Medulla oblongata (tissue), 1 donor: ENCODE data around the gene DNAJB11.
A peak's percentile ranks its signal among the peaks of the same experiment; 100 is the strongest.
"Not testable (repeated sequence)": the region's sequence is repeated elsewhere in the genome, so short reads cannot be mapped to it uniquely, and the experiment has no call there.

ENCODE experiments used
- DNase-seq: peaks from one replicate; pipeline ENCODE4 v3.0.0-alpha.2; 2015; ENCODE audit errors: extremely low spot score

Gene DNAJB11

DNA sequence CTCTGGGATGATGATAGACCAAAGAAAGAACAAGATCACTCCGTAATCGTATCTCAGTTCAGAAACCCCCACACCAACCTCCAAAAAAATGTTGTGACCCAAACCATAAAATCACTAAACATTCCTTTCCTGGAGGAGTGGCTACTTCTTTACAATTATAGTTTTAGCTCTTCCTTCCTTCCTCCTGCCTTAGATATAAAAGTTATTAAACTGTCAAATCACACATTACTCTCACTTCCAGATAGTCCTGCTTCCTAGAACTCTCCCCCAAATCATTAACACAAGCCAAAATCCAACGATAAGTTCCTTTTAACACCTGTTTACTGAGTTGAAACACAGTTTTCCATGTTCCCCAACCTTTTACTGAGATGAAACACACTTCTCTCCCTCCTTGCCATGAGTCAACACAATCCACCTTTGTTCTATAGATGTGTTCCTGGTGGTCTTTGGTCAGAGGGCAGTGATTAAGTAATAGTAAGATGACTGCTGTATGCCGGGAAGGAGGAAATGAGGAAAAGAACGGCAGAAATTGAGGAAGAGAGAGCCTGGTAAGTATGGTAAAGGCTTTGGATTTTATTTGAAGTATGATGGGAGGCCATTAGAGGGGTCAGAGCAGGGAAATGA lies 18.0 kb upstream of the DNAJB11 start:
- no peak for DNase-seq

DNA sequence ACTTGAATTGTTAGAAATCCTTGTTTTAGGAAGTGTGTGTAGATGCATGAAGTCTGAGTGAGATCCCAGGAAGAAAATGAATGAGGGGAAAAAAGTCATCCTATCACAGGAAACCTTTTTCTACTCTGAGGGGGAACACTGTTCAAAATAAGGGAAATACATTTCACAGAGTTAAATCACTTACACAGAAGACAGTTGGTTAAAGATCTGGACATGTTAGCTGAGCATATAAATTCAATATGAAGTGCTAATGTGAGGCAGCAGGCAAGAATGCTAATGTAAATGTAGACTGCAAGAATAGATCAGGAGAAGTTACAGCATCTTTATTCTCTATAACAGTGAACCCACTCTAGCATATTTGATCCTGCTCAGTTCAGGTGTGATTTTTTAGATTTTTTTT lies 5.9 kb upstream of the DNAJB11 start:
- DNase-seq = no peak

DNA sequence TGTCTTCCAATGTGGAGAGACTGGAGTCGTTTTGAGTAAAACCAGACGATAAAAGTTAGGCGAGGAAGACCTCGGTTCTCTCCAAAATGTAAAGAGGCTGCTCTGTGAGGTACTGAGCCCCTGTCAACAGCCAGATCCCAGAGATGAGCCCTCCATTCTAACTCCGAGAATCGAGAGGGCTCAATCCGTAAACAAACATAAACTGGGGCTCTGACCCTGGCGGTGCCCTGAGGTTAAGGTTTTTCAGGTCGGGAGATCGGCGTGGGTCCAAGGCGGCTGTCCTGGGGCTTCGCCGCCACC lies 3.8 kb upstream of the DNAJB11 start:
- no peak for DNase-seq

DNA sequence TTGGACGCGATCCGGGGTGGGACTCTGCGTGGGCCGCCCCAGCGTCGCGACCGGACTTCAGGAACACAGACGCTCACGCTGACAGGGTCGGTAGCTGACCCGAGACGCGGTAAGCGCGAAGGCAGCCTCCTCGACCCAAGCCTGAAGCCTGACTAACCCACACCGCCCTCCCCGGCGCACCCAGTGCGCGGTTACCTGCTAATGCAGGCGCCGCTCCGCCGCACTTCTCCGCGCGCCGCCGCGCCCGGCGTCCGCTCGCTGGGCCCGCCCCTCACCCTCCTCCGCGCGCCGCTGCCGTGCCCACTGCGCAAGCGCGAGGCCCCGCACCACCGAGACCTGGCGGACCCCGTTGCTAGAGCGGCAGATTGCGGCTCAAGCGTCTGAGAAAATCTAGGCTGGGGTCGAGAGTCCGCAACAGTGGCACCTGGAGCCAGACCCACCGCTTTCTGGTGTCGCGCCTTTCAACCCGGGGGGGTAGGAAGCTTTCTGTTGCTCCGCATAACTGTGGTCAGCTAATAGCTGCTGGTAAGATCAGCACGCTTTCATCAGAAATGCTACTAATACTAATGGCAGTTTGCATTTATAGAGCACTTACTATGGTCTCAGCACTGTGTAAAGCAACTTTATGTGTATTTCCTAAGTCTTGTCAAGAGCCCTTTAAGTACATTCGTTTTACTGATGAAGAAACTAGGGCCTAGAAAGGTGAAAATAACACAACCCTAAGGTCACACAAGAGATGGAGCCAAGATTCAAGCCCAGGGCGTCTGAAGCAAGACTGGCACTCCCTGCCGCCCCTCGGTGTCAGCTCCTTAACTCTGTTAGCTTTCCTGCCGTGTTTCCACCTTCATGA lies 3.2 kb upstream of the DNAJB11 start, which contains the start of gene TBCCD1:
Gene TBCCD1 (minus strand): TSS at position 268 of the 850 bp plus-strand sequence. CDS start 3,010 bp downstream, outside the sequence.
- DNase-seq = peak; percentile 90

DNA sequence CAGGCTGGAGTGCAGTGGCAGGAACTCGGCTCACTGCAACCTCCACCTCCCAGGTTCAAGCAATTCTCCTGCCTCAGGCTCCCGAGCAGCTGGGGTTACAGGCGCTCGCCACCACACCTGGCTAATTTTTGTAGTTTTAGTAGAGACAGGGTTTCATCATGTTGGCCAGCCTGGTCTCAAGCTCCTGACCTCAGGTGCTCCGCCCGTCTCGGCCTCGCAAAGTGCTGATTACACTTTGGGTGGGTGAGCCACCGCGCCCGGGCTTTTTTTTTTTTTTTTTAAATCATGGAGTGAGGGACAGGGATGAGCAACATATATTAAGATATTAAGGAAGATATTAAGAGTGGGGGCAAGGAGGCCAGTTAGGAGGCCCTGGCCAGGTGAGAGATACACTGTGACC lies 1.2 kb upstream of the DNAJB11 start:
- not testable (repeated sequence) for DNase-seq

DNA sequence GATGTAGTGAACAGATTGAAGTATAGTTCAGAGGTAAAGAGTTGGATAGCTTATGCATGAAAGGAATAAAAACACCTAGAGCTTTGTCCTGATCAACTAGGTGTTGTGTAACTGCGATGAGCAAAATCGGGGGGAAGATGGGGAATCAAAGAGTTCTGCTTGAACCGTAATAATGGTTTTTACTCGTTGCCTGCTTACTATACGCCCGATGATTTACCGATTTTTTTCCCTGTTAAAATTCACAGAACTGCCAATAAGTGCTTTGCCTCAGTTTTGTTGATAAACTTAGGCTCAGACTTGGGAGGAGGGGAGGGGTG lies 783 bp upstream of the DNAJB11 start:
- DNase-seq = no peak

DNA sequence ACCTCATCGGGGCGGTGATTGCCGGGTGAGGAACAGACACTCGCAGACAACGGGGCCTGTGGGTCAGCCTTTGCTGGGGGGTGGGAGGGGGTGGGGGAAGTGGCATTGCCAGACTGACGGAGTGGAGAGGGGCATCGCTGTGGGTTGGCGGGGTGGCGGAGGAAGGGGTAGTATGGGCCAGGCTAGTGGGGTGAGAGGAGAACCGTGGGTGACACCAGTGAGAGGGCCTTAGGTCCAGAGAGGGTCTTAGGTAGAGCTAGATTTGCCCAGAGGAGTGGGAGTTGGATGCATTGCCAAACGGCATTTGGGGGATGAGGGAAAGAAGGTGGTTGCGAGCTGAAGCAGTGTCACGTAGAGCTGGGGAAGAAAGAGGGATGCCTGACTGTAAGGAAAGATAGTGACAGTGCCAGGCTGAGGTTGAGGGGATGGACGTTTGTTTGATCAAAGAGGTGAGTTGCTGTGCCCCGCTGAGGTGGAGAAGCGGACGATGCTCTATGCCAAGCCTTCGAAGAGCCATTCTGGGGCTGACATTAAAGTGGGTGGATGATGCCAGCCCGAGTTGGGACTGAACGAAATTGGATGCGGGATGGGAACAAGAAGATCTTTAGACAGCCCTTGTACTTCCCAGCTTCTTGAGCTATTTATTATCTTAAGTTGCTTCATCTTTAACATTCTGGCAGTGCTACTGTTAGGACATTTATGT lies 572 bp downstream of the DNAJB11 start:
- DNase-seq = peak; percentile 14

DNA sequence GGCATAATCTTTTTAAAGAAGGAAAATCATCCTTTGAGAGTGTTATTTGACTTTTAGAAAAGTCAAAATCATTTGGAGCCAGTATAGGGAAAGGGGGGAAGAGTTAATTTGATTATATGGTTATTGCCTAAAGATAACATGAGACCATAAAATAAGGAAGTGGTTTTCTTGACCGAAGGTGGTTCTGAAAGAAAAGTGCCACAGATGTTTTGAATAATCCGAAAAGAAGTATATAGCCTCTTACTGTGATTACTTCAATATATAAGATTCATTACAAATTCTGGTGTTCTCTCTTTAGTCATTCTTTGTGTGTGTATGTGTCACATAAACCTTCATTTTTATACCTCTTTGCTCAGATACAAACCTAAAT lies 1.1 kb downstream of the DNAJB11 start:
- DNase-seq = no peak

DNA sequence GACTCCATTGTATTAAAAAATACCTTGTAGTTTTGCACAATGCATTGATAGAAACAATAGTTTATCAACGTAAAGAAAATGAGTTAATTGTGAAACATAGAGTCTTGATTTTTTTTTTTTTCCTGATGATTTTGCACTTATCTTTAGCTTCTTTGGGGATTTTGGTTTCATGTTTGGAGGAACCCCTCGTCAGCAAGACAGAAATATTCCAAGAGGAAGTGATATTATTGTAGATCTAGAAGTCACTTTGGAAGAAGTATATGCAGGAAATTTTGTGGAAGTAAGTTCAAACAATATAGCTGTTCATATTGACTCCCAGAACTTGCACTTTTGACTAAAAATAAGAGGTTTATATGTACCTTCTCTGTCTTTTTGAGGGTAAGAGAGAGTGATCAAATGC lies 7.0 kb downstream of the DNAJB11 start:
- no peak for DNase-seq

DNA sequence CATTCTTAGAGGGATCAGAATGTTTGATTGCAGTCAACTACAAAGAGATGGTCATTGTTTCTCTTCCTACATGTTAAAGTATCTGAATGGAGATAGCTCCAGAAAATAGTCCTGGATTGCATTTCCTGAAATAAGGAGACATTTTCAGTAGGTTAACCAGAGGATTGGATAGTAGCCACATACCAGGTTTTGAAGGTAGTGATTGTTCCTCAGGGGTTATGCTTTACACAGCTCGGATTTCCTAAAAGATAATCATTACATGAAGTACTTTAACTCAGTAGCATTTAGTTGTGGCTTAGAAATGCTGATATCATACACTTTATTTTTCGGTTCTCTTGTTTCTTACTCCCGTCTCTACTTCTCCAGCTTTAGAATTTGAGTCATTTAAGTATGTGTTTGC lies 10.3 kb downstream of the DNAJB11 start:
- DNase-seq = no peak

DNA sequence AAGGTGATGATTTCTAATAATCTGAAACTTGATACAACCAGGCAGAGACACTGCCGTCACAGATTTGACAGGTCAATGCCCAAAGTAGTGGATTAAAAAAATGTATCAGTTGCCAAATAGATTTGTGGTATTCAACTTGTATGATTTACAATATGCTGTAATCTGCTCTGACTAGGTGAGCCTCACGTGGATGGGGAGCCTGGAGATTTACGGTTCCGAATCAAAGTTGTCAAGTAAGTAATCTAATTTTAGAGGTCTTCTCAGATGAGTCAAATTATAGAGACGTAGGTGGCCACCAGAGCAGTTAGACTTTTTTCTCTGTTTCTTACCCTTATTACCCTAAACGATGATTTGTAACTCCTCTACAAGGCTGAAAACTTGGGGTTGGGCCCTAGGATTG lies 12.0 kb downstream of the DNAJB11 start:
- no peak for DNase-seq

DNA sequence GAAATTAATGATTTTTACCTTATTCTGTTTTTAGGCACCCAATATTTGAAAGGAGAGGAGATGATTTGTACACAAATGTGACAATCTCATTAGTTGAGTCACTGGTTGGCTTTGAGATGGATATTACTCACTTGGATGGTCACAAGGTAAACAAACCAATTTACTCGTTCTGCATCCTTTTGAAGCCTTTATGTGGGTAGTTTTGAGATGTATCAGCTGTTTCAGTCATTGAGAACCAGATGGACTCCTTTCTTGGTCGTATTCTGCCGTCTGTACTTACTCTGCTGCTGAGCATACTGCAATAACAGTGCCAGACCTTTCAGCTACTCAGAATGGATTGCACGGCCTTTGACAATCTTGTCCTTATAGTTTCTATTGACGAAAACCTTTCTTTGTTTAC lies 13.3 kb downstream of the DNAJB11 start:
- no peak for DNase-seq

DNA sequence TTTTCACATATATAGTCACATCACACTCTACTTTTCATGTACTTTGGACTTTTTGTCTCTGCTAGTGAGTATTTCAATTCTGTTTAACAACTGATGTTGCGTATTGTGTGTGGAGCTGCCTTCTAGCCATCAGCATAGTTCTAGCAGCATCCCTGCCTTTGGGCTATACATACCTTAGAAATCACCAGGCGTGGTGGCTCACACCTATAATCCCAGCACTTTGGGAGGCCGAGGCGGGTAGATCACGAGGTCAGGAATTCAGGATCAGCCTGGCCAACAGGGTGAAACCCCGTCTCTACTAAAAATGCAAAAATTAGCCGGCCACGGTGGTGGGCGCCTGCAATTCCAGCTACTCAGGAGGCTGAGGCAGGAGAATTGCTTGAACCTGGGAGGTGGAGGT lies 15.7 kb downstream of the DNAJB11 start:
- not testable (repeated sequence) for DNase-seq

DNA sequence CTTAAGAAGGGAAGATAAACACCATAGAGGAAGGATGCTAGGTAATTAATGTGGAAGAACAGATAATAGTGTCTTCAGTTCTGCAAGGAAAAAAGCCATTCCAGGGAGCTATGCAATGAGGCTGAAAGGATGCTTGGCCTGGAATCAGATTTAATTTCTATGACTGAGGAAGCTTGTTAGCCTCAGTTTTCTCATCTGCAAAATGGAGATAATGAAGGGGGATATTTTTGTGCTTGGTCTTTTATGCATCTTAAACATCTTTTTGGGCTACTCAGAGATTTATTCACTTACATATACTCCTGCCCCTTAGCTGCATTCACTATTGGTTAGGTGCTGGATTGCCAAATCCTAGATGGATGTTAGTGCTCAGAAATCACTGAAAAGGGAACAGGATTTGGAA lies 16.7 kb downstream of the DNAJB11 start:
- DNase-seq = no peak

DNA sequence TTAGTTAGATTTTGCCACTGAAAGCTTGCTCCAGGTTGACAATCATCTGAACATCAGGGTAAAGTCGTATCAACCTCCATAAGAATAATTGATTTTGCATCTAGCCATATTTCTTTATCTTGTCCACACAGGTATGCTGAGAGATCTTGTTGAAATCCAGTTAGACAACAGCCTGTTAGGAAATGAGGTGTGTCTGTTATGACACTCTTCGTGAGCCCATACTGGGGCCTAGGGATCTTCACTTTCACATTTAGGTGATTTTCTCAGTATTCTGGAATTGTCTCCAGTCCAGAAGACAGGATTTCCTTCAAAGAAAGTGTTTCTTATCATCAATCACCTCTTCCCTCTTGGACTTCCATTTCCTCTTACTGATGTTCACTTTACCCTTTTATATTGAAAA lies 18.1 kb downstream of the DNAJB11 start:
- no peak for DNase-seq

DNA sequence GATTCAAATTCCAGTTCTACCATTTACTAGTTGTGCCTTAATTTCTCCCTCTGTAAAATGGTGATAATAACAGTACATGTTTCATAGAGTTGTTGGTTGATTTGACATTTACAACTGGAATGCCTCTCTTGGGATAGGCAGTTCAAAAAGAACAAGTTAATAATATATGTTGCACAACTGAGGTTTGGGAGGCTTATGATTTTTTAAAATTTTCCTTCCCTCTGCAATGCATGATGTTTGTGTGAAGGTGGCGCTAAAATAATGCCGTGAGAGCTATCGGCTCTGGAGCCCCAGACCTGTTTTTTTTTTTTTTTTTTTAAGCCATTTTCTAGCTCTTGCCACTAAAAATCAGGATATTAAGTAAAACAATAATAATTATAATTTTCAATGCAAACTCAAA lies 18.6 kb downstream of the DNAJB11 start:
- no peak for DNase-seq

DNA sequence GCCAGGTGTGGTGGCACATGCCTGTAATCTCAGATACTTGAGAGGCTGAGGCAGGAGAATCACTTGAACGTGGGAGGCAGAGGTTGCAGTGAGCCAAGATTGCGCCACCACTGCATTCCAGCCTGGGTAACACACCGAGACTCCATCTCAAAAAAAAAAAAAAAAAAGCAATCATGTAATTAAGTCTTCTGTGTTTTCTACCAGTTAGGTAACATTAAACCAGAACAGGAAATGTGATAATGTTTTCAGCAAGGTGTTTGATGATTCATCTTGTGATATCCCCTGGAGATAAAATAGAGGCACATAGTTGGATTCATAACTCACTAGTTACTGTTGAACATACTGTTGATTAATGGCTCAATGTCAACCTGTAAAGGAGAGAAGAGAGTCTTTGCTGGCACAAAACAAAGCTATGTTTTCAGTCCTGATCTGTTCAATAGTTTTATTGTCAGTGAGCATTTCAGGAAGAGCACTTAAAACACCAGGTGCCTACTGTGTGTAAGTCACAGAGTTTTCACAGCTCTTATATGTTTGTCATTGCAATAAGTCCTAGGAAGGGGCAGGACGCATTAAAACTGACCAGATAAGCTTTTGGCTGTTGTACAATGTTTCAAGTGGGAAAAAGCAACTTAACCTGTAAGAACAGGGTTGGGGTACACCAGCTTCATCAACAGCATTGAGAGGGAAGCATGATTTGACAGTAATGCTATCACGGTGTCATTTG lies 19.5 kb downstream of the DNAJB11 start:
- DNase-seq = no peak

DNA sequence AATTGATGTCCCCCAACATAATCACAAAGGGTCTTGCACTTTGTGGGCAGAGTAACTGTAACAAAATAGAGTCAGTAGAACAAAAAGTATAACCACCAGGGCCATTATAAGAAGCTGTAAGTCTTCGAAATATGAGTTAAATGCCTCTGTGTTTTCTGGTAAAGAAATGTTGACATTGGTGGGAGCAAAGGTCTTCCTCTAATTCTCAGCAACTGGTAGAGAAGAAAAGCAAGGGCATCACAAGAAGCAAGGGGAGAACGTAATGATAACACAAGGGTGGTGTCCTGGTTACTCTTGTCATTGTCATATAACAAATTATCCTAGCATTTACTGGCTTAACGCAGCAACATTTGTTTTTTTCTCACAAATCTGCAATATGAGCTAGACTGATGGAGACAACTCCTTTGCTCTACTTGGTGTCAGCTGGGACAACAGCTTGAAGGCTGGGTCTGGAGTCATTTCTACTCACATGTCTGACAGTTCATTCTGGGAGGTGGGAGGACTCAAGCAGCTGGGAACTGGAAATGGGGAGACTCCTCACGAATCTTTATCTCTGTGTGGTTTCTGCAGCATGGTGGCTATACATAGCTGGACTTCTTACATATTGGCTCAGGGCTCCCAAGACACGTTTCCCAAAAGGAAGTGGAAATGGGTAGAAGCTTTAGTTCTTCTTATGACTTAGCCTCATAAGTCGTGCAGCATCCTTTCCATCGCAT lies 20.2 kb downstream of the DNAJB11 start:
- no peak for DNase-seq

DNA sequence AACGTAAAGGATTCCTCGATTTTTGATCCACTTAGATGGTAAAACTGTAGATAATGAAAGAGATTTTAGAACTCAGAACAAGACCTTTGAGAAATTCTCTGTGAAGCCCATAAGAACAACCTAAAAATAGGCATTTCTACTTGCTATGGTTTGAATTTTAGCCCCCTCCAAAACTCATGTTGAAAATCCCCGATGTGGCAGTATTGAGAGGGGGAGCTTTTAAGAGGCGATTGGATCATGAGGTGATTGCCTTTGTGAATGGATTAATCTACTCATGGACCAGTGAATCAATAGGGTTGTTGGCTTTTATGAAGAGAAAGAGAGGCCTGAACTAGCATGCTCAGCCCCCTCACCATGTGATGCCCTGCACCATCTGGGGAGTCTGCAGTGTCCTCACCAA lies 22.2 kb downstream of the DNAJB11 start:
- no peak for DNase-seq

DNA sequence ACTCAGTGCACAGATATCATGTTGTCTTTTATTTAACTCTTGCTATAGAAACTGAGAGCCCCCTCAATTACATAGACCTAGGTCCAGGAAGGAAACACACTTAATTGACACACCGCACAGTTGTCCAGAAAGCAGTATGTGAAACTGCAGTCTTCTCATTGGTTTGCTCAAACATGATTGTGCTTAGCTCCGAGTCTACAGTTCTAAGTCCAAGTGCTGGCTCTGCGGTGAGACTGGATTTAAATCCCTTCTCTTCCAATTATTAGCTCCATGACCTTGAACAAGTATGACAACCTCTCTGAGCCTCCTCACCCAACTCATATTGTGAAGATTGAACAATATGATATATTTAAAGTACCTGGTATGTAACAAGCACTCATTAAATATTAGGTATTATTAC lies 23.3 kb downstream of the DNAJB11 start:
- DNase-seq = no peak

DNA sequence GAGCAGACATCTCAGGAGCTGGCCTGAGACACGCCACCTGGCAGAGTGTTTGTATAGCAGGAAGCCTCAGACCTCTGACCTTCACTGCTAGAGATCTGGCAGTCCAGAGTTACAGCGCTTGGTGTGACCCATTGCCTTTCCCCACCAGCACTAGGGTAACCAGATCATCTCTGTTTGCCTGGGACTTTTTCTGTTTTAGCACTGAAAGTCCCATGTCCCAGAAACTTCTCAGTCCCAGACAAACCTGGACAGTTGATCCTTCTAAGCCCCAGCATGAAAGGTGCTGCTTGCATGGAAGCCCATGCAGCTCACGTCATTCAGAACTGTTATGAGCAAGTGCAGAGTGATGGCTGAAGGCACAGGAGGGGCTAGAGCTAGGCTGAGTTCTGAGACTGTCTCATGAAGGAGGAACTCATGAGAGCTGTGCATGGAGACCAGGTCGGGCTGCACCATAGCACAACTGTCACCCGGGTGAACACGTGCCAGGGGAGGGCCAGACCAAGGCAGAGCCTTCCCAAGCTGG lies 24.1 kb downstream of the DNAJB11 start:
- no peak for DNase-seq
